Omental fat pad (tissue), 4 donors: Measurements from ENCODE around the gene RAB32. TPM values are rescaled to one million over a fixed set of nuclear protein-coding genes. Genes with fewer than 3 reads are reported as not detected.

Experiments
- ATAC-seq: fragments of 150-250 bp; one replicate; pipeline ENCODE4 v1.9.1; 2016; ENCODE audit warnings: mild to moderate bottlenecking, moderate library complexity; ENCODE audit not compliant: low FRiP score
- DNase-seq: peaks from one replicate; pipeline ENCODE4 v3.0.0-alpha.2; 2019; ENCODE audit warnings: low spot score
- CTCF ChIP-seq, 3 donors: fragments of 450-650 bp; IDR thresholded peaks; one replicate each; pipeline ENCODE4 v1.5.1; 2016 to 2017; ENCODE audit warnings: antibody characterized with exemption in 3 of 3, mild to moderate bottlenecking in 3 of 3, moderate library complexity in 2 of 3
- total RNA-seq, 4 donors: library from RNA; depleted of rRNA; stranded (reverse); fragments of >200 nt; gene quantifications; one replicate each; pipeline ENCODE4 v1.1.0, GENCODE V29; 2016

Gene RAB32
- 10 to 100 TPM; 21.3 to 45.8 (median 29.1) TPM for total RNA-seq

DNA sequence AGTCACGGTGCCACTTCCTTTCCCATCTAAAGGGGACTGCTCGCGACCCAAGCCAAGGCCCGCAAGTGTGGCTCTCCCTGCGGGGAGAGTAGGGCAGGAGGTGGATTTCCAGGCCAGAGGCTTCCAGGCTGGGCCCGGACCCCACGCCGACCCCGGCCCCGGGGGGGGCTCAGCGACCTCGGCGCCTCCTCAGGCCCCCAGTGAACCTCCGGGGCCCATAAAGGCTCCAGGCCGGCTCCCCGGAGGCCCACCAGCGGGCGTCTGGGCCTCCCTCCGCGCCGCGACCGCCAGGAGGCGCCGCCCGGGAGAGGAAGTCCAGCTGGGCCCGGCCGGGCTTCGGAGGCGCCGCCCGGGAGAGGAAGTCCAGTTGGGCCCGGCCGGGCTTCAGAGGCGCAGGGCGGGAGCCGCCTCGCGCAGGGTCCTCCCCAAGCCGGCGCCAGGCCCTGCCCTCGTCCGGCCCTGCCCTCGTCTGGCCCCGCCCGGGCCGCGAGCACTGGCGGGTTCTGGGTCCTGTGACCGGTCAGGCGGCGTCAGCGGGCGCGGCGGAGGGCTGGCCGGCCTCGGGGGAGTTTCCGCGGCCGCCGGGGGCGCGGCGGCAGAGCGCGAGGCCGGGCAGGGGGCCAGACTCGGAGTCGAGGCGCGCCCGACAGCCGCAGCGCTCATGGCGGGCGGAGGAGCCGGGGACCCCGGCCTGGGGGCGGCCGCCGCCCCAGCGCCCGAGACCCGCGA lies at the start of gene RAB32:
Gene RAB32, plus strand, starts transcription at position 623 of the 729 bp plus-strand sequence. Its CDS starts 39 bp downstream, at position 662.
- peak; percentile 98 for ATAC-seq
- DNase-seq = peak; percentile 64
- peak in 2 of 3 donors; percentile 36 to 54 for TF ChIP-seq CTCF (IDR thresholded peaks at IDR 0.05)

- ATAC-seq (no peak), DNase-seq (no peak)
- no peak for TF ChIP-seq CTCF (IDR thresholded peaks at IDR 0.05)
These were observed 45.3 kb upstream of the RAB32 start for GRCh38 chr6:146498309-146498708.

GRCh38 chr6:146503096-146503495 lies 40.5 kb upstream of the RAB32 start:
- DNase-seq = no peak
- no peak for TF ChIP-seq CTCF (IDR thresholded peaks at IDR 0.05)

GRCh38 chr6:146515212-146515611 lies 28.4 kb upstream of the RAB32 start:
- ATAC-seq (no peak), DNase-seq (no peak)
- no peak for TF ChIP-seq CTCF (IDR thresholded peaks at IDR 0.05)

More at GRCh38 chr6:146503096-146503495, 40.5 kb upstream of the RAB32 start:
- no peak for ATAC-seq

- ATAC-seq = no peak
- DNase-seq = no peak
- TF ChIP-seq CTCF (IDR thresholded peaks at IDR 0.05) = no peak
These were observed 17.4 kb upstream of the RAB32 start for GRCh38 chr6:146526192-146526591.

- ATAC-seq = no peak
- TF ChIP-seq CTCF (IDR thresholded peaks at IDR 0.05) = no peak
These were observed 10.9 kb upstream of the RAB32 start for GRCh38 chr6:146532702-146533101.

DNA sequence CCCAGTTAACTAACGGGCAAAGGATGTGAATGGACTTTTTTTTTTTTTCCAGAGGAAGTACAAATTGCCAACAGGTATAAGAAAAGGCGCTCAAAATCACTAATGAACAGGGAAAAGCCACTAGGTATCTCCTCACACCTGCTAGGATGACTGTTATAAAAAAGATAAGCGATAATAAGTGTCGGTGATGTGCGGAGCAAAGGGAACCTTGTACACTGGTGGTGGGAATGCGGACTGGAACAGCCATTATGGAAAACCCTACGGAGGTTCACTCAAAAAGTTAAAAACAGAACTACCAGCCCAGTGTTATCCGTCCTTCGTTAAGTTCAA lies 787 bp upstream of the RAB32 start:
- DNase-seq (no peak), ATAC-seq (no peak)
- no peak for TF ChIP-seq CTCF (IDR thresholded peaks at IDR 0.05)

More at GRCh38 chr6:146532702-146533101, 10.9 kb upstream of the RAB32 start:
- no peak for DNase-seq
